Ovary (tissue), 3 donors: ENCODE data around the gene HTRA3.

Experiments
- EP300 ChIP-seq: sonication (generic); formaldehyde crosslinking; IDR thresholded peaks from one replicate; pipeline ENCODE4 v1.6.1; 2017; ENCODE audit warnings: antibody characterized with exemption
- POLR2A ChIP-seq: fragments of 450-650 bp; IDR thresholded peaks from one replicate; pipeline ENCODE4 v1.6.1; 2017; ENCODE audit warnings: antibody characterized with exemption, mild to moderate bottlenecking, moderate library complexity
- TF ChIP-seq, protein P1 (sequence below), 3 donors: fragments of 450-650 bp in 2 of 3; fragments of 200-600 bp in 1 of 3; IDR thresholded peaks; one replicate each; pipeline versions ENCODE4 v1.5.1 to v1.8.0; 2016 to 2022; ENCODE audit warnings: antibody characterized with exemption in 3 of 3, mild to moderate bottlenecking in 1 of 3
- donor health status: DM: no; HTN: no; CAD: no.

DNA sequence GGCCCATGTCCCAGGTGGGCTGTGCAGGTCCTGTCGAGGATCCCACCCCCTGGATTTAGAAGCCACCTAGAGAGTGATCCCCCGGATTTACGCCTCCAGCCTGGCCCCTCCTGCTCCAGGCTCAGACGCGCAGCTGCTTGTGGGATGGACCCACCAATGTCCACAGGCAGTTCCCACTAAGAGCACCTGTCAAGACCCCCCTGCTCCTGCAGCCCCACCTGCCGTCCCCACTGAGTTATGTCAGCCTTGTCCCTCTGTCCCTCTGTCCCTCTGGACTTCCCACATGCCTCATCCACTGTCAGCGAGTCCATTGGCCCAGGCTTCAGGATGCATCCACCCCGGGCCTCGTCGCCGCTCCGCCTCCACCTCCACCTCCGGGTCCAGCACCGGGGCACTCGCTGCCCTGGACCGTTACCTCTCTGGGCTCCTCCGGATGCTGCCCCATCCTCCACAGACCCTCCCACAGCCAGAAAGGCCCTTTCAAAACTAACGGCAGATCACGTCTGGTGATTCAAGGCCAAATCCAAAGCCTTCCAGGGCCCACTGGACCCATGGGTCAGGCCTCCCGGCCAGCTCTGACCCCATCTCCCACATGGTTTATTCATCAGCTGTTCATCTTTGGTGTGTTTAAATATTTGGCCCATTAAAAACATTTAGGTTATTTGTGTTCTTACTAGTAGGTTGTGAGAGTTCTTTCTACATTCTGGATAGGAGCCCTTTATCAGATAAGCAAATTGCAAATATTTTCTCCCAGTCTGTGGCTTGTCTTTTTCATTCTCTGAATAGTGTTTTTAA lies 28.3 kb downstream of the HTRA3 start:
- TF ChIP-seq, protein P1, sequence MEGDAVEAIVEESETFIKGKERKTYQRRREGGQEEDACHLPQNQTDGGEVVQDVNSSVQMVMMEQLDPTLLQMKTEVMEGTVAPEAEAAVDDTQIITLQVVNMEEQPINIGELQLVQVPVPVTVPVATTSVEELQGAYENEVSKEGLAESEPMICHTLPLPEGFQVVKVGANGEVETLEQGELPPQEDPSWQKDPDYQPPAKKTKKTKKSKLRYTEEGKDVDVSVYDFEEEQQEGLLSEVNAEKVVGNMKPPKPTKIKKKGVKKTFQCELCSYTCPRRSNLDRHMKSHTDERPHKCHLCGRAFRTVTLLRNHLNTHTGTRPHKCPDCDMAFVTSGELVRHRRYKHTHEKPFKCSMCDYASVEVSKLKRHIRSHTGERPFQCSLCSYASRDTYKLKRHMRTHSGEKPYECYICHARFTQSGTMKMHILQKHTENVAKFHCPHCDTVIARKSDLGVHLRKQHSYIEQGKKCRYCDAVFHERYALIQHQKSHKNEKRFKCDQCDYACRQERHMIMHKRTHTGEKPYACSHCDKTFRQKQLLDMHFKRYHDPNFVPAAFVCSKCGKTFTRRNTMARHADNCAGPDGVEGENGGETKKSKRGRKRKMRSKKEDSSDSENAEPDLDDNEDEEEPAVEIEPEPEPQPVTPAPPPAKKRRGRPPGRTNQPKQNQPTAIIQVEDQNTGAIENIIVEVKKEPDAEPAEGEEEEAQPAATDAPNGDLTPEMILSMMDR (IDR thresholded peaks at IDR 0.05): no peak
- no peak for TF ChIP-seq POLR2A
- TF ChIP-seq EP300: no peak
